Sigmoid colon (tissue), 7 donors: ENCODE measurements around the gene SEL1L. TPM values are rescaled to one million over a fixed set of nuclear protein-coding genes. Genes with fewer than 3 reads are reported as not detected.

ENCODE experiments used
- DNase-seq: peaks from one replicate; pipeline ENCODE4 v3.0.0-alpha.2; 2019
- H3K27ac ChIP-seq, 4 donors: fragments of 200-600 bp; sonication (generic); one replicate each; pipeline ENCODE4 v1.5.1; 2016 to 2019; ENCODE audit warnings: mild to moderate bottlenecking in 1 of 4
- H3K27me3 ChIP-seq, 3 donors: fragments of 200-600 bp; sonication (generic); one replicate each; pipeline ENCODE4 v1.5.1; 2019; ENCODE audit warnings: mild to moderate bottlenecking in 1 of 3
- H3K36me3 ChIP-seq, 4 donors: fragments of 200-600 bp; sonication (generic); one replicate each; pipeline ENCODE4 v1.5.1; 2016 to 2019
- H3K4me1 ChIP-seq, 4 donors: fragments of 200-600 bp; sonication (generic); one replicate each; pipeline ENCODE4 v1.5.1; 2017 to 2019
- H3K4me3 ChIP-seq, 4 donors: fragments of 200-600 bp; sonication (generic); one replicate each; pipeline ENCODE4 v1.5.1; 2017 to 2019; ENCODE audit warnings: mild to moderate bottlenecking in 2 of 4, moderate library complexity in 1 of 4
- H3K9me3 ChIP-seq, 4 donors: fragments of 200-600 bp in 3 of 4; sonication (generic) in 3 of 4; one replicate each; pipeline versions ENCODE4 v1.5.1 to v1.6.1; 2013 to 2019
- EP300 ChIP-seq, 4 donors: sonication (generic); formaldehyde crosslinking; IDR thresholded peaks; one replicate each; pipeline ENCODE4 v1.6.1; 2017; ENCODE audit warnings: antibody characterized with exemption in 4 of 4
- POLR2A ChIP-seq, 2 donors: fragments of 450-650 bp; IDR thresholded peaks; one replicate each; pipeline ENCODE4 v1.6.1; 2016; ENCODE audit warnings: antibody characterized with exemption in 2 of 2, mild to moderate bottlenecking in 2 of 2, moderate library complexity in 2 of 2
- POLR2AphosphoS5 ChIP-seq, 4 donors: sonication (generic); formaldehyde crosslinking; IDR thresholded peaks; one replicate each; pipeline ENCODE4 v1.6.1; 2017; ENCODE audit warnings: antibody characterized with exemption in 4 of 4
- WGBS, 2 donors: extraction: QIAGEN DNeasy Blood & Tissue Kit; methylation state at CpG; one replicate each; pipeline ENCODE4 v1.1.7; 2013; 5-methylcytosine and 5-hydroxymethylcytosine counted together
- intact Hi-C: fragments of 100-400 bp; cut with DNase I; formaldehyde crosslinking; loops from one replicate; pipeline ENCODE4 v1.15.1; 2023
- polyA plus RNA-seq, 3 donors: library from polyadenylated mRNA; stranded (reverse); fragments of 200-250 nt; gene quantifications; one replicate each; pipeline ENCODE4 v1.2.3, GENCODE V29; 2013
- total RNA-seq, 4 donors: library from RNA; depleted of rRNA; stranded (reverse); fragments of >200 nt; gene quantifications; one replicate each; pipeline ENCODE4 v1.1.0, GENCODE V29; 2016
- TF ChIP-seq, protein P1 (sequence below), 4 experiments: fragments of 450-650 bp in 3 of 4; fragments of 200-600 bp in 1 of 4; IDR thresholded peaks; one replicate each; pipeline ENCODE4 v1.5.1; 2016 to 2019; ENCODE audit warnings: antibody characterized with exemption in 4 of 4, mild to moderate bottlenecking in 3 of 4, moderate library complexity in 2 of 4
- donor health status: healthy with polysubstance abuse.
- donor health status: Bipolar disorder and iron deficiency.
- donor health status: healthy.

SEL1L gene
- total and polyA plus RNA-seq, 7 donors = 4.2 to 74.8 (median 52.0) TPM

DNA sequence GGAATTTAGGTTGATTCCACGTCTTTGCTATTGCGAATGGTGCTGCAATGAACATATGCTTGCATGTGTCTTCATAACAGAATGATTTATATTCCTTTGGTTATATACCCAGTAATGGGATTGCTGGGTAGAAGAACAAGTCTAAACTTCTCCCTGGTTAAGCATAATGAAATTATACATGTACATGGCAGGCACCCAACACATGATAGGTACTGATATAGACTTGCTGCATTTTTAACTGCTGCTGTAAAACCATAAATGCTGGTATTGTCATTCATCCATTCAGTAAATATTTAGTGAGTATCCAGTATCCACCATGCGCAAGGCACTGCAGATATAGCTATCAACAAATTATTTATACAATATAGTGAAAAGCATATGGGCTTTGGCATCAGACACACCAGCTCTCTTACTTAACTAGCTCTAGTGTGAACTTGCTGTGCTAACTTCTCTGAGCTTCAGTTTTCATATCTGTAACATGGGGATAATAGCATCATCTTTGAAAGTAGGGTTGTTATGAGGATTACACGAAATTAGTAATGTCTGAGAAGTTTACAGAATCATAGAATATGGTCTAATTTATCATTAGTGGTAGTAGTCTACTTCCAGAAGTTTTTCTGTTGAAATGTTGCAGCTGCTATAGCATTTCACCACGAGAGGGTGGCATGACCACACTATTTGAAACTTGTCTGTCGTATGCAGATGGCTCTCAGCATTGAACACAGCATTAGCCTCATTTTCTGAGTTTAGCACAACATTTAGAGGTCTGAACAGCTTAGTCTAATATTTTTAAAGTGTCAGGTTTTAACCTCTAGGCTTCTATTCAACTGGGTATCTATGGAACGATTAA is 32.0 kb upstream of the SEL1L start:
- H3K27ac ChIP-seq = no peak overlapping the region
- no peaks in the 10 kb centered on the region for H3K36me3 ChIP-seq
- H3K4me3 ChIP-seq = no peak overlapping the region
- TF ChIP-seq EP300 (IDR thresholded peaks at IDR 0.05) = no peak
- no peak for TF ChIP-seq POLR2A (IDR thresholded peaks at IDR 0.05)
- TF ChIP-seq, protein P1, sequence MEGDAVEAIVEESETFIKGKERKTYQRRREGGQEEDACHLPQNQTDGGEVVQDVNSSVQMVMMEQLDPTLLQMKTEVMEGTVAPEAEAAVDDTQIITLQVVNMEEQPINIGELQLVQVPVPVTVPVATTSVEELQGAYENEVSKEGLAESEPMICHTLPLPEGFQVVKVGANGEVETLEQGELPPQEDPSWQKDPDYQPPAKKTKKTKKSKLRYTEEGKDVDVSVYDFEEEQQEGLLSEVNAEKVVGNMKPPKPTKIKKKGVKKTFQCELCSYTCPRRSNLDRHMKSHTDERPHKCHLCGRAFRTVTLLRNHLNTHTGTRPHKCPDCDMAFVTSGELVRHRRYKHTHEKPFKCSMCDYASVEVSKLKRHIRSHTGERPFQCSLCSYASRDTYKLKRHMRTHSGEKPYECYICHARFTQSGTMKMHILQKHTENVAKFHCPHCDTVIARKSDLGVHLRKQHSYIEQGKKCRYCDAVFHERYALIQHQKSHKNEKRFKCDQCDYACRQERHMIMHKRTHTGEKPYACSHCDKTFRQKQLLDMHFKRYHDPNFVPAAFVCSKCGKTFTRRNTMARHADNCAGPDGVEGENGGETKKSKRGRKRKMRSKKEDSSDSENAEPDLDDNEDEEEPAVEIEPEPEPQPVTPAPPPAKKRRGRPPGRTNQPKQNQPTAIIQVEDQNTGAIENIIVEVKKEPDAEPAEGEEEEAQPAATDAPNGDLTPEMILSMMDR (IDR thresholded peaks at IDR 0.05) = peak in 2 of 4 experiments; percentile 12 to 30
- TF ChIP-seq POLR2AphosphoS5 (IDR thresholded peaks at IDR 0.05) = no peak
- intact Hi-C loops = no loop called here
- no peaks in the 10 kb centered on the region for H3K4me1 ChIP-seq
- H3K27me3 ChIP-seq = no peaks in the 10 kb centered on the region
- WGBS, 2 donors = 20 to 45% methylated on average over 7 of the region's 7 CpGs
- H3K9me3 ChIP-seq = no peaks in the 10 kb centered on the region
- no peak for DNase-seq

DNA sequence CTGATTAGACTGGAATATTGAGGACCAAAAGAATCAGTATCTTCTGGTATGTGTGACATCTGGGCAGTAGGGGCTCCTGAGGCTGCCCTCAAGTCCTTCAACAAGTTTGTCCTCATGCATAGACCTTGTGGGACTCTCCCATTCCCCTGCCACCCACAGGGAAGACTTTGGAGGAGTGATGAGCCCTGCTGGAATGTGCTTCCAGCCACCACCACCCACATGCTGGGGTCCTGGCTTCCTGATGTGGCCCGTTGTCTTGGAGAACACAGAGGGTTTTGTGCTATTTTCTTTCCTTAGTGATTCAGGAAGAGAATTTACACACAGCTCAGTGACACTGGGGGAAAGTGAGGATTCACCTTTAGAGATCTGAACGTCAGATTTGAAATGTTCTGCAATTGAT is 29.2 kb upstream of the SEL1L start:
- intact Hi-C loops = no loop called here
- Histone ChIP-seq H3K36me3 (no peaks in the 10 kb centered on the region), H3K4me1 (no peaks in the 10 kb centered on the region), H3K9me3 (no peaks in the 10 kb centered on the region), H3K4me3 (no peak overlapping the region), H3K27ac (no peak overlapping the region), H3K27me3 (no peaks in the 10 kb centered on the region)
- TF ChIP-seq POLR2AphosphoS5 (IDR thresholded peaks at IDR 0.05) (no peak), EP300 (IDR thresholded peaks at IDR 0.05) (no peak), POLR2A (IDR thresholded peaks at IDR 0.05) (no peak)
- TF ChIP-seq, protein P1 (IDR thresholded peaks at IDR 0.05) = no peak
- WGBS, 2 donors = 66 to 76% methylated on average over 2 of the region's 2 CpGs
- no peak for DNase-seq

DNA sequence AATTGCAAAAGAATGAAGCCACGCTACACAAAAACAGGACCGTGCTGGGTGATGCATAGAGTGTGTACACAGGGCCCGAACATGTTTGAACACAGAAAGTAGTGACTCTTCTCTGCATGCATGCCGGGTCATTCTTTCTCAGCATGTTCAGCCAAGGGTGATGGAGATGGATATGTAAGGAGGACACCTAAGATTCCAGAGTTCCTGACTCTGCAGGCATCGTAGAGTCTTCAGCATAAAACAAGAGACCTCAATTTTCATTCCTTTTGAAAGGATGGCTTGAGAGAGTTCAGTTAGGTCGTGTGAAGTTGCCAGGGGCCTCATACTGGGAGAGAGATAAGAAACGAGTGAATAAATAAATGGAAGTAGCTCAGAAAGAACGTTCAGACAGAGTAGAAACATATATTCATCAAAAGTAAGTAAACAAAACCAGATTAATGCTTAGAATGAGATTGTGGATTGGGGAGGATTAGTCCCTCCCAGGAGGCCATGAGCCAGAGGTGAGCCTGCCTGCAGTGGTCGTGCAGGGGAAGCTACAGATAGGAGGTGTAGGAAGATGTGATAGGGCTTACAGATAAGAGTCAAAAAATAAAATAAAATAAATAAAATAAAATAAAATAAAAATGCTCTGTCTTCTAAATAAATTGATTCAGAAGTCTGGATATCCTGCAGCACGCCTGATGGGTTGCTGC is 27.6 kb upstream of the SEL1L start:
- TF ChIP-seq POLR2AphosphoS5 (IDR thresholded peaks at IDR 0.05) = no peak
- TF ChIP-seq, protein P1 (IDR thresholded peaks at IDR 0.05) = no peak
- no peak for TF ChIP-seq POLR2A (IDR thresholded peaks at IDR 0.05)
- no peak for TF ChIP-seq EP300 (IDR thresholded peaks at IDR 0.05)
- intact Hi-C loops = no loop called here
- no peaks in the 10 kb centered on the region for H3K9me3 ChIP-seq
- no peak overlapping the region for H3K4me3 ChIP-seq
- no peak for DNase-seq
- 62 to 70% methylated on average over 10 of the region's 10 CpGs for WGBS, 2 donors
- H3K36me3 ChIP-seq = no peaks in the 10 kb centered on the region
- no peak overlapping the region for H3K27ac ChIP-seq
- no peaks in the 10 kb centered on the region for H3K27me3 ChIP-seq
- no peaks in the 10 kb centered on the region for H3K4me1 ChIP-seq

DNA sequence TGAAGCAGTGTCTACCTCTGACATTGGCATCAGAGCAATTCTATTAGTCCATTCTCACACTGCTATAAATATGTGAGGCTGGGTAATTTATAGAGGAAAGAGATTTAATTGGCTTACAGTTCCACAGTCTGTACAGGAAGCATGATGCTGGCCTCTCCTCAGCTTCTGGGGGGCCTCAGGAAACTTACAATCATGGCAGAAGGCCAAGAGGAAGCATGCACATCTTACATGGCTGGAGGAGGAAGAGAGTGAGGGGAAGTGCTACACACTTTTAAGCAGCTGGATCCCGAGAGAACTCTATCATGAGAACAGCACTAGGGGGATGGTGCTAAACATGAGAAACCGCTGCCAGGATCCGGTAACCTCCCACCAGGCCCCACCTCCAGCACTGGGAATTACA is 25.7 kb upstream of the SEL1L start:
- TF ChIP-seq POLR2AphosphoS5 (IDR thresholded peaks at IDR 0.05) (no peak), POLR2A (IDR thresholded peaks at IDR 0.05) (no peak), EP300 (IDR thresholded peaks at IDR 0.05) (no peak)
- TF ChIP-seq, protein P1 (IDR thresholded peaks at IDR 0.05) = no peak
- H3K36me3 ChIP-seq = no peaks in the 10 kb centered on the region
- 68 to 73% methylated on average over 3 of the region's 3 CpGs for WGBS, 2 donors
- no peak overlapping the region for H3K27ac ChIP-seq
- intact Hi-C loops = no loop called here
- no peaks in the 10 kb centered on the region for H3K4me1 ChIP-seq
- no peaks in the 10 kb centered on the region for H3K27me3 ChIP-seq
- H3K9me3 ChIP-seq = no peaks in the 10 kb centered on the region
- DNase-seq = no peak
- H3K4me3 ChIP-seq = no peak overlapping the region
